ENCODE results near the gene CYP2A13. TPM values are rescaled to one million over a fixed set of nuclear protein-coding genes. Genes with fewer than 3 reads are reported as not detected.
A peak's percentile ranks its signal among the peaks of the same experiment; 100 is the strongest.
"Not testable (repeated sequence)": the region's sequence is repeated elsewhere in the genome, so short reads cannot be mapped to it uniquely, and the experiment has no call there.

The CYP2A13 gene
- total and polyA plus RNA-seq, 9 donors: not detected

- Histone ChIP-seq H3K36me3 (no peaks in the 10 kb centered on the region), H3K4me3 (no peak within 1 kb of the TSS), H3K9me3 (no peaks in the 10 kb centered on the region), H3K4me1 (ENCODE audit: insufficient read depth) (no peaks in the 10 kb centered on the region), H3K27me3 (no peaks in the 10 kb centered on the region), H3K27ac (no peak within 1 kb of the TSS)
- WGBS, 3 donors: 62 to 70% (median 62%) methylated on average over 7 of the region's 7 CpGs
- intact Hi-C loops (cut with DNase I): no loop called here
- DNase-seq: no peak
- TF ChIP-seq POLR2A (IDR thresholded peaks at IDR 0.05) (no peak), EP300 (IDR thresholded peaks at IDR 0.05) (no peak)
Observed at GRCh38 chr19:41114132-41114531, 25.9 kb downstream of the CYP2A13 start, which contains the start of gene CYP2F1. TSS of gene CYP2F1 (plus strand) at chr19:41114432. CDS start at chr19:41116189, 1,757 bp downstream.

DNA sequence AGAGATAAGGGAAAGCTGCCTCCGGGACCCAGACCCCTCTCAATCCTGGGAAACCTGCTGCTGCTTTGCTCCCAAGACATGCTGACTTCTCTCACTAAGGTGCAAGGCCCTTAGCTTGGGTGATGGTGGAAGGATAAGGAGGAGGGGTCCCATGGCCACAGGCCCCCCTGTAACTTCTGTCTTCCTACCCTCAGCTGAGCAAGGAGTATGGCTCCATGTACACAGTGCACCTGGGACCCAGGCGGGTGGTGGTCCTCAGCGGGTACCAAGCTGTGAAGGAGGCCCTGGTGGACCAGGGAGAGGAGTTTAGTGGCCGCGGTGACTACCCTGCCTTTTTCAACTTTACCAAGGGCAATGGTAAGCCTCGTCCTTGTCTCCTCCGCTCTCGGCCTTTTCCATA is 28.0 kb downstream of the CYP2A13 start:
- intact Hi-C loops (cut with DNase I): no loop called here
- Histone ChIP-seq H3K4me3 (no peak overlapping the region), H3K36me3 (no peaks in the 10 kb centered on the region), H3K9me3 (no peaks in the 10 kb centered on the region), H3K27me3 (no peaks in the 10 kb centered on the region), H3K4me1 (ENCODE audit: insufficient read depth) (no peaks in the 10 kb centered on the region), H3K27ac (no peak overlapping the region)
- TF ChIP-seq POLR2A (IDR thresholded peaks at IDR 0.05): no peak
- WGBS, 3 donors: 81 to 84% (median 84%) methylated on average over 8 of the region's 8 CpGs
- DNase-seq: no peak

GRCh38 chr19:41120929-41121911 is 33.0 kb downstream of the CYP2A13 start:
- H3K4me3 ChIP-seq; H3K27ac ChIP-seq; H3K27me3 ChIP-seq; H3K9me3 ChIP-seq; H3K4me1 ChIP-seq (ENCODE audit: insufficient read depth); DNase-seq; intact Hi-C loops (cut with DNase I); H3K36me3 ChIP-seq: not testable (repeated sequence)
- WGBS, 3 donors: 79 to 82% (median 82%) methylated on average over 23 to 38 of the region's 41 CpGs

GRCh38 chr19:41122846-41123245 is 34.6 kb downstream of the CYP2A13 start:
- H3K4me1 ChIP-seq (ENCODE audit: insufficient read depth); DNase-seq; H3K36me3 ChIP-seq; H3K27ac ChIP-seq; H3K27me3 ChIP-seq; H3K4me3 ChIP-seq; intact Hi-C loops (cut with DNase I); H3K9me3 ChIP-seq: not testable (repeated sequence)
- WGBS, 3 donors: 83 to 85% (median 84%) methylated on average over 13 of the region's 13 CpGs

DNA sequence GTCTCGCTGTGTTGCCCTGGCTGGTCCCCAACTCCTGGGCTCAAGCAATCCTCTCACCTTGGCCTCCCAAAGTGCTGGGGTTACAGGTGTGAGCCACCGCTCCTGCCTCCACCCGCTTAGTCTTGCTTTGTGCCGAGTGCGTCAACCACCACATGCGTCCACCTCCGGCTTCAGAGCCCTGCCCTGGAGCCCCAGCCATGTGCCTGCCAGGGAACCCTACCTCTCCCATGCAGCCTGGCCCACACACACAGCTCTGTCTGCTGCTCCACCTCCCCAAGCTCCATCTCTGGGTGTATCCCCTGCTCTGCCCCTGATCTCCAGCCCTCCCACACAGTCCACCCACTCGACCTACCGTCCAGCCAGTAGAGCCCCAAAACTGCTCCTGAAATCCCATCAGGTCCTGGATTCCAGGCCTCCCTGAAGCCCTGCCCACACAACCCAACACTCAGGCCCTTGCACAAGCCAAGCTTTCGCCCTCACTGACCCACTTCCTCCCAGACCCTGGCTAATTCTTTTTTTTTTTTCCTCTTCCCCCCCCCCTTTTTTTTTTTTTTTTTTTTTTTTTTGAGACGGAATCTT is 35.6 kb downstream of the CYP2A13 start:
- intact Hi-C loops (cut with DNase I): no loop called here
- no peak for DNase-seq
- Histone ChIP-seq H3K4me1 (ENCODE audit: insufficient read depth) (no peaks in the 10 kb centered on the region), H3K4me3 (no peak overlapping the region), H3K27me3 (no peaks in the 10 kb centered on the region), H3K27ac (no peak overlapping the region), H3K36me3 (no peaks in the 10 kb centered on the region), H3K9me3 (no peaks in the 10 kb centered on the region)
- TF ChIP-seq EP300 (IDR thresholded peaks at IDR 0.05): no peak
- no peak for TF ChIP-seq CTCF (IDR thresholded peaks at IDR 0.05)
- no peak for TF ChIP-seq POLR2A (IDR thresholded peaks at IDR 0.05)
- 78 to 84% (median 79%) methylated on average over 11 of the region's 11 CpGs for WGBS, 3 donors

- H3K36me3 ChIP-seq; intact Hi-C loops (cut with DNase I); H3K4me3 ChIP-seq; H3K9me3 ChIP-seq; H3K4me1 ChIP-seq (ENCODE audit: insufficient read depth); H3K27ac ChIP-seq; DNase-seq; H3K27me3 ChIP-seq: not testable (repeated sequence)
- 52 to 64% (median 56%) methylated on average over 2 of the region's 2 CpGs for WGBS, 3 donors
Observed at GRCh38 chr19:41126765-41127203, 38.5 kb downstream of the CYP2A13 start.

GRCh38 chr19:41127362-41127761 is 39.1 kb downstream of the CYP2A13 start:
- H3K27ac ChIP-seq; H3K27me3 ChIP-seq; H3K36me3 ChIP-seq; H3K9me3 ChIP-seq; intact Hi-C loops (cut with DNase I); H3K4me1 ChIP-seq (ENCODE audit: insufficient read depth); H3K4me3 ChIP-seq; DNase-seq: not testable (repeated sequence)
- 73 to 74% (median 73%) methylated on average over 7 of the region's 7 CpGs for WGBS, 3 donors

DNA sequence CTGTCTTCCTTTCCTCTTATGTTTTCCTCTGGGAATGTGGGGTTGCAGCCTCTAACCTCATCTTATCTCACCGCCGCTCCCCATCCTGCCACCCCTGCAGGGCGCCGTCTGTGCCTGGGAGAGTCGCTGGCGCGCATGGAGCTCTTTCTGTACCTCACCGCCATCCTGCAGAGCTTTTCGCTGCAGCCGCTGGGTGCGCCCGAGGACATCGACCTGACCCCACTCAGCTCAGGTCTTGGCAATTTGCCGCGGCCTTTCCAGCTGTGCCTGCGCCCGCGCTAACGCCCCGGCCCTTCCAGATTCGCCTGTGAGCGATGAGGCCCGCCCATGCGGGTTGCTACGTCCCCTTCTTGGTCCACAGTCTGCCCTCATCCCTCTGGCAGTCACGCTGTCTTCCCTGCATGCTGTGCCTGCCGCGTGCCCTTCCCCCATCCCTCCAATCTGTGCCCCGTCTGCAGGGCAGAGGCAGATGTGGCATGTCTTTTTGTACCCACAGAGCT is 39.6 kb downstream of the CYP2A13 start:
- H3K4me3 ChIP-seq; H3K27me3 ChIP-seq; H3K36me3 ChIP-seq; H3K27ac ChIP-seq; H3K4me1 ChIP-seq (ENCODE audit: insufficient read depth); H3K9me3 ChIP-seq; intact Hi-C loops (cut with DNase I): not testable (repeated sequence)
- DNase-seq: peak; percentile 79 to 94 (median 89)
- WGBS, 3 donors: 0 to 2% (median 1%) methylated on average over 14 to 29 of the region's 29 CpGs
